BE2C (cell line): Measurements from ENCODE around the gene AGO1.
A peak's percentile ranks its signal among the peaks of the same experiment; 100 is the strongest.

Experiments
- DNase-seq: peaks from one replicate; pipeline ENCODE4 v3.0.0-alpha.2; 2020
- H3K27me3 ChIP-seq: fragments of 250-450 bp; sonication (Bioruptor Pico); 2 replicates; pipeline ENCODE4 v1.5.1; 2020; ENCODE audit warnings: mild to moderate bottlenecking
- H3K36me3 ChIP-seq: fragments of 250-450 bp; sonication (Bioruptor Pico); 2 replicates; pipeline ENCODE4 v1.5.1; 2020; ENCODE audit warnings: mild to moderate bottlenecking
- H3K4me1 ChIP-seq: fragments of 250-450 bp; sonication (Bioruptor Pico); 2 replicates; pipeline ENCODE4 v1.5.1; 2020
- H3K4me3 ChIP-seq: 2 replicates; pipeline ENCODE4 v1.5.1; 2011; ENCODE audit warnings: low read depth, low read length
- H3K9me3 ChIP-seq: fragments of 250-450 bp; sonication (Bioruptor Pico); 2 replicates; pipeline ENCODE4 v1.5.1; 2020
- CTCF ChIP-seq: IDR thresholded peaks from 2 replicates; pipeline ENCODE4 v1.5.1; 2012; ENCODE audit warnings: mild to moderate bottlenecking, low read depth, low read length

Gene AGO1

GRCh38 chr1:35852241-35852640 lies 30.8 kb upstream of the AGO1 start:
- no peaks in the 10 kb centered on the region for H3K9me3 ChIP-seq
- no peaks in the 10 kb centered on the region for H3K36me3 ChIP-seq
- DNase-seq = no peak
- no peak for TF ChIP-seq CTCF
- no peaks in the 10 kb centered on the region for H3K4me1 ChIP-seq
- H3K4me3 ChIP-seq = no peak overlapping the region
- no peaks in the 10 kb centered on the region for H3K27me3 ChIP-seq

GRCh38 chr1:35854989-35855700 lies 27.9 kb upstream of the AGO1 start:
- no peaks in the 10 kb centered on the region for H3K36me3 ChIP-seq
- H3K9me3 ChIP-seq = no peaks in the 10 kb centered on the region
- no peaks in the 10 kb centered on the region for H3K4me1 ChIP-seq
- H3K4me3 ChIP-seq = no peak overlapping the region
- H3K27me3 ChIP-seq = no peaks in the 10 kb centered on the region
- peak; percentile 9 for DNase-seq
- TF ChIP-seq CTCF = peak; percentile 15; the same call in 1 of the 2 replicates

- H3K9me3 ChIP-seq = no peaks in the 10 kb centered on the region
- H3K27me3 ChIP-seq = no peaks in the 10 kb centered on the region
- no peak for TF ChIP-seq CTCF
These were observed 26.0 kb upstream of the AGO1 start for GRCh38 chr1:35856964-35857363.

GRCh38 chr1:35857830-35858229 lies 25.2 kb upstream of the AGO1 start:
- TF ChIP-seq CTCF = peak; percentile 31
- no peak for DNase-seq
- Histone ChIP-seq H3K4me1 (no peaks in the 10 kb centered on the region), H3K4me3 (no peak overlapping the region), H3K27me3 (no peaks in the 10 kb centered on the region), H3K9me3 (no peaks in the 10 kb centered on the region), H3K36me3 (no peaks in the 10 kb centered on the region)

More at GRCh38 chr1:35856964-35857363, 26.0 kb upstream of the AGO1 start:
- H3K4me3 ChIP-seq = no peak overlapping the region
- H3K4me1 ChIP-seq = no peaks in the 10 kb centered on the region
- no peaks in the 10 kb centered on the region for H3K36me3 ChIP-seq
- no peak for DNase-seq

GRCh38 chr1:35860696-35861095 lies 22.3 kb upstream of the AGO1 start:
- Histone ChIP-seq H3K4me1 (no peaks in the 10 kb centered on the region), H3K9me3 (no peaks in the 10 kb centered on the region), H3K36me3 (no peaks in the 10 kb centered on the region), H3K4me3 (no peak overlapping the region), H3K27me3 (no peaks in the 10 kb centered on the region)
- no peak for DNase-seq
- TF ChIP-seq CTCF = no peak

GRCh38 chr1:35863136-35863535 lies 19.9 kb upstream of the AGO1 start:
- H3K9me3 ChIP-seq = no peaks in the 10 kb centered on the region
- H3K4me1 ChIP-seq = no peaks in the 10 kb centered on the region
- no peak for DNase-seq
- TF ChIP-seq CTCF = no peak
- no peak overlapping the region for H3K4me3 ChIP-seq
- no peaks in the 10 kb centered on the region for H3K27me3 ChIP-seq
- no peaks in the 10 kb centered on the region for H3K36me3 ChIP-seq
